ENCODE measurements around the gene HLF. TPM values are rescaled to one million over a fixed set of nuclear protein-coding genes. Genes with fewer than 3 reads are reported as not detected.
"Not testable (repeated sequence)": the region's sequence is repeated elsewhere in the genome, so short reads cannot be mapped to it uniquely, and the experiment has no call there.

HLF gene
- total RNA-seq, 2 experiments from 2014 or later: 0.79 to 0.86 TPM

- H3K36me3 Mint-ChIP-seq (ENCODE audit: low read depth): no peaks in the 10 kb centered on the region
- no peak overlapping the region for H3K27ac Mint-ChIP-seq
- H3K4me1 Mint-ChIP-seq (ENCODE audit: low read depth): no peaks in the 10 kb centered on the region
- H3K4me3 Mint-ChIP-seq: no peak overlapping the region
- no peaks in the 10 kb centered on the region for H3K9me3 Mint-ChIP-seq
- CTCF ChIA-PET: no interaction called here
- no peak for DNase-seq
- intact Hi-C loops (cut with micrococcal nuclease): no loop called here
- peaks cover 5% of the 10 kb centered on the region for H3K27me3 Mint-ChIP-seq (ENCODE audit: low read depth)
Measured at GRCh38 chr17:55323518-55324295, 58.9 kb downstream of the HLF start.

GRCh38 chr17:55324296-55324978 is 59.7 kb downstream of the HLF start:
- Mint-ChIP-seq H3K4me3 (no peak overlapping the region), H3K4me1 (ENCODE audit: low read depth) (no peaks in the 10 kb centered on the region), H3K27ac (no peak overlapping the region), H3K27me3 (ENCODE audit: low read depth) (peaks cover 3% of the 10 kb centered on the region), H3K9me3 (peaks cover 2% of the 10 kb centered on the region), H3K36me3 (ENCODE audit: low read depth) (no peaks in the 10 kb centered on the region)
- intact Hi-C loops (cut with micrococcal nuclease): no loop called here
- no peak for DNase-seq
- CTCF ChIA-PET: no interaction called here

- CTCF ChIA-PET: no interaction called here
- Mint-ChIP-seq H3K27me3 (ENCODE audit: low read depth) (peaks cover 3% of the 10 kb centered on the region), H3K9me3 (peaks cover 2% of the 10 kb centered on the region), H3K4me3 (no peak overlapping the region), H3K4me1 (ENCODE audit: low read depth) (no peaks in the 10 kb centered on the region), H3K36me3 (ENCODE audit: low read depth) (no peaks in the 10 kb centered on the region), H3K27ac (no peak overlapping the region)
- no peak for DNase-seq
- intact Hi-C loops (cut with micrococcal nuclease): no loop called here
Measured at GRCh38 chr17:55325406-55325805, 60.6 kb downstream of the HLF start.

- H3K4me3 Mint-ChIP-seq: no peak overlapping the region
- no peak overlapping the region for H3K27ac Mint-ChIP-seq
- peaks cover 3% of the 10 kb centered on the region for H3K27me3 Mint-ChIP-seq (ENCODE audit: low read depth)
- intact Hi-C loops (cut with micrococcal nuclease): no loop called here
- CTCF ChIA-PET: interaction anchor here (1.3 kb wide), 1 partner anchor 29 kb away, joined by 4 read pairs; no protein-coding TSS in a partner anchor
- no peak for DNase-seq
- H3K36me3 Mint-ChIP-seq (ENCODE audit: low read depth): no peaks in the 10 kb centered on the region
- H3K9me3 Mint-ChIP-seq: peaks cover 2% of the 10 kb centered on the region
- H3K4me1 Mint-ChIP-seq (ENCODE audit: low read depth): no peaks in the 10 kb centered on the region
Measured at GRCh38 chr17:55326030-55326429, 61.3 kb downstream of the HLF start.

- Mint-ChIP-seq H3K9me3 (peaks cover 2% of the 10 kb centered on the region), H3K27ac (no peak overlapping the region), H3K4me3 (no peak overlapping the region), H3K4me1 (ENCODE audit: low read depth) (no peaks in the 10 kb centered on the region), H3K27me3 (ENCODE audit: low read depth) (peaks cover 3% of the 10 kb centered on the region), H3K36me3 (ENCODE audit: low read depth) (no peaks in the 10 kb centered on the region)
- no peak for DNase-seq
- intact Hi-C loops (cut with micrococcal nuclease): no loop called here
- CTCF ChIA-PET: no interaction called here
Measured at GRCh38 chr17:55327225-55328088, 62.7 kb downstream of the HLF start.

- H3K9me3 Mint-ChIP-seq; H3K4me1 Mint-ChIP-seq (ENCODE audit: low read depth); H3K27me3 Mint-ChIP-seq (ENCODE audit: low read depth); H3K4me3 Mint-ChIP-seq; intact Hi-C loops (cut with micrococcal nuclease); H3K36me3 Mint-ChIP-seq (ENCODE audit: low read depth); DNase-seq; CTCF ChIA-PET; H3K27ac Mint-ChIP-seq: not testable (repeated sequence)
Measured at GRCh38 chr17:55328514-55328913, 63.8 kb downstream of the HLF start.

- Mint-ChIP-seq H3K27me3 (ENCODE audit: low read depth) (no peaks in the 10 kb centered on the region), H3K4me3 (no peak overlapping the region)
- intact Hi-C loops (cut with micrococcal nuclease): no loop called here
Measured at GRCh38 chr17:55330344-55330933, 65.7 kb downstream of the HLF start.

GRCh38 chr17:55332296-55333041 is 67.7 kb downstream of the HLF start:
- no peak overlapping the region for H3K4me3 Mint-ChIP-seq
- no peak for DNase-seq
- CTCF ChIA-PET: interaction anchor here (0.6 to 2.8 kb wide), 3 partner anchors 16 to 37 kb away, joined by 3 to 7 read pairs (median 4); no protein-coding TSS in a partner anchor
- peaks cover under 1% of the 10 kb centered on the region for H3K27me3 Mint-ChIP-seq (ENCODE audit: low read depth)
- peaks cover 2% of the 10 kb centered on the region for H3K9me3 Mint-ChIP-seq
- H3K36me3 Mint-ChIP-seq (ENCODE audit: low read depth): no peaks in the 10 kb centered on the region
- no peaks in the 10 kb centered on the region for H3K4me1 Mint-ChIP-seq (ENCODE audit: low read depth)
- H3K27ac Mint-ChIP-seq: no peak overlapping the region
- intact Hi-C loops (cut with micrococcal nuclease): no loop called here

More at GRCh38 chr17:55330344-55330933, 65.7 kb downstream of the HLF start:
- H3K4me1 Mint-ChIP-seq (ENCODE audit: low read depth): no peaks in the 10 kb centered on the region
- no peak for DNase-seq
- CTCF ChIA-PET: interaction anchor here (1.7 to 2.8 kb wide), 2 partner anchors 18 to 26 kb away, joined by 4 to 7 read pairs; no protein-coding TSS in a partner anchor
- no peaks in the 10 kb centered on the region for H3K36me3 Mint-ChIP-seq (ENCODE audit: low read depth)
- H3K27ac Mint-ChIP-seq: no peak overlapping the region
- peaks cover 2% of the 10 kb centered on the region for H3K9me3 Mint-ChIP-seq

GRCh38 chr17:55334285-55334684 is 69.5 kb downstream of the HLF start:
- no peak overlapping the region for H3K27ac Mint-ChIP-seq
- no peaks in the 10 kb centered on the region for H3K36me3 Mint-ChIP-seq (ENCODE audit: low read depth)
- CTCF ChIA-PET: no interaction called here
- intact Hi-C loops (cut with micrococcal nuclease): no loop called here
- H3K9me3 Mint-ChIP-seq: no peaks in the 10 kb centered on the region
- H3K27me3 Mint-ChIP-seq (ENCODE audit: low read depth): peaks cover 7% of the 10 kb centered on the region
- no peaks in the 10 kb centered on the region for H3K4me1 Mint-ChIP-seq (ENCODE audit: low read depth)
- no peak for DNase-seq
- H3K4me3 Mint-ChIP-seq: no peak overlapping the region

GRCh38 chr17:55334881-55335540 is 70.3 kb downstream of the HLF start:
- Mint-ChIP-seq H3K4me1 (ENCODE audit: low read depth) (no peaks in the 10 kb centered on the region), H3K4me3 (no peak overlapping the region), H3K36me3 (ENCODE audit: low read depth) (no peaks in the 10 kb centered on the region), H3K27me3 (ENCODE audit: low read depth) (peaks cover 11% of the 10 kb centered on the region), H3K9me3 (no peaks in the 10 kb centered on the region), H3K27ac (no peak overlapping the region)
- CTCF ChIA-PET: no interaction called here
- no peak for DNase-seq
- intact Hi-C loops (cut with micrococcal nuclease): no loop called here

- intact Hi-C loops (cut with micrococcal nuclease): no loop called here
- Mint-ChIP-seq H3K27ac (no peak overlapping the region), H3K27me3 (ENCODE audit: low read depth) (peaks cover 13% of the 10 kb centered on the region), H3K4me1 (ENCODE audit: low read depth) (no peaks in the 10 kb centered on the region), H3K4me3 (no peak overlapping the region), H3K36me3 (ENCODE audit: low read depth) (no peaks in the 10 kb centered on the region), H3K9me3 (no peaks in the 10 kb centered on the region)
- CTCF ChIA-PET: no interaction called here
- DNase-seq: no peak
Measured at GRCh38 chr17:55335625-55336024, 70.9 kb downstream of the HLF start.

Data from activated naive CD4-positive, alpha-beta T cell treated with anti-CD3 and anti-CD28 coated beads for 36 hours (primary cell).